ENCODE measurements around the gene KAZALD1. TPM values are rescaled to one million over a fixed set of nuclear protein-coding genes. Genes with fewer than 3 reads are reported as not detected.
"Not testable (repeated sequence)": the region's sequence is repeated elsewhere in the genome, so short reads cannot be mapped to it uniquely, and the experiment has no call there.

KAZALD1 gene
- total RNA-seq, 3 donors from 2014 or later (not counting 1 experiment from before 2014, with no cell fraction given) = 0.49 TPM; not detected in 2

- H3K9me3 Mint-ChIP-seq = no peaks in the 10 kb centered on the region
- H3K27ac Mint-ChIP-seq = peak overlapping the region; percentile 83 to 89
- Histone ChIP-seq H3K4me3 (ENCODE audit: low read length) (peak overlapping the region; percentile 50), H3K36me3 (ENCODE audit: control insufficient read depth, insufficient read depth, low read length) (peaks cover 24% of the 10 kb centered on the region), H3K27ac (ENCODE audit: low read length) (peak overlapping the region; percentile 98), H3K4me1 (ENCODE audit: control insufficient read depth, insufficient read depth, low read length) (peaks cover 28% of the 10 kb centered on the region), H3K9me3 (ENCODE audit: control insufficient read depth, insufficient read depth, low read length) (no peaks in the 10 kb centered on the region), H3K27me3 (ENCODE audit: control insufficient read depth, insufficient read depth, low read length) (no peaks in the 10 kb centered on the region)
- intact Hi-C loops (cut with micrococcal nuclease) = loop anchor here (5.0 kb wide), 3 partner anchors 35 to 320 kb away; partner anchors contain the start of genes BTRC and LZTS2
- no peaks in the 10 kb centered on the region for H3K36me3 Mint-ChIP-seq
- TF ChIP-seq CTCF (IDR thresholded peaks at IDR 0.05) = no peak
- WGBS (ENCODE audit: insufficient coverage) = under 1% methylated on average over 47 of the region's 47 CpGs
- DNase-seq (peak; percentile 61 to 93), ATAC-seq (peak; percentile 58 to 73 (median 68))
- H3K27me3 Mint-ChIP-seq (ENCODE audit: low read depth in 2 of 2) = peaks cover 0 to 7% of the 10 kb centered on the region in 2 donors
- peaks cover 27 to 28% of the 10 kb centered on the region in 2 donors for H3K4me1 Mint-ChIP-seq
- peak overlapping the region; percentile 88 for H3K4me3 Mint-ChIP-seq
Measured at GRCh38 chr10:101031796-101032636, 29.8 kb upstream of the KAZALD1 start.

- peaks cover 28% of the 10 kb centered on the region for H3K4me1 ChIP-seq (ENCODE audit: control insufficient read depth, insufficient read depth, low read length)
- Mint-ChIP-seq H3K9me3 (no peaks in the 10 kb centered on the region), H3K27ac (peak overlapping the region; percentile 83 to 89), H3K4me3 (peak overlapping the region; percentile 88), H3K4me1 (peaks cover 27 to 28% of the 10 kb centered on the region in 2 donors), H3K36me3 (peaks cover 4% of the 10 kb centered on the region), H3K27me3 (ENCODE audit: low read depth in 2 of 2) (peaks cover 0 to 7% of the 10 kb centered on the region in 2 donors)
- peak overlapping the region; percentile 98 for H3K27ac ChIP-seq (ENCODE audit: low read length)
- 10% methylated on average over 6 of the region's 6 CpGs for WGBS (ENCODE audit: insufficient coverage)
- H3K4me3 ChIP-seq (ENCODE audit: low read length) = peak overlapping the region; percentile 50
- H3K27me3 ChIP-seq (ENCODE audit: control insufficient read depth, insufficient read depth, low read length) = no peaks in the 10 kb centered on the region
- H3K9me3 ChIP-seq (ENCODE audit: control insufficient read depth, insufficient read depth, low read length) = no peaks in the 10 kb centered on the region
- intact Hi-C loops (cut with micrococcal nuclease) = loop anchor here (5.0 kb wide), 3 partner anchors 35 to 320 kb away; partner anchors contain the start of genes BTRC and LZTS2
- TF ChIP-seq CTCF (IDR thresholded peaks at IDR 0.05) = no peak
- peaks cover 31% of the 10 kb centered on the region for H3K36me3 ChIP-seq (ENCODE audit: control insufficient read depth, insufficient read depth, low read length)
- DNase-seq (peak; percentile 50 to 62), ATAC-seq (peak; percentile 23 to 40 (median 30))
Measured at GRCh38 chr10:101032637-101033224, 29.1 kb upstream of the KAZALD1 start.

- intact Hi-C loops (cut with micrococcal nuclease) = loop anchor here (5.0 kb wide), 3 partner anchors 34 to 319 kb away; partner anchors contain the start of genes BTRC and LZTS2
- Mint-ChIP-seq H3K4me1 (peaks cover 27 to 28% of the 10 kb centered on the region in 2 donors), H3K4me3 (peak overlapping the region; percentile 88), H3K27ac (peak overlapping the region; percentile 83 to 89), H3K27me3 (ENCODE audit: low read depth in 2 of 2) (peaks cover 0 to 7% of the 10 kb centered on the region in 2 donors), H3K36me3 (peaks cover 9% of the 10 kb centered on the region), H3K9me3 (no peaks in the 10 kb centered on the region)
- Histone ChIP-seq H3K36me3 (ENCODE audit: control insufficient read depth, insufficient read depth, low read length) (peaks cover 36% of the 10 kb centered on the region), H3K27ac (ENCODE audit: low read length) (peak overlapping the region; percentile 98), H3K4me1 (ENCODE audit: control insufficient read depth, insufficient read depth, low read length) (peaks cover 28% of the 10 kb centered on the region), H3K4me3 (ENCODE audit: low read length) (no peak overlapping the region), H3K9me3 (ENCODE audit: control insufficient read depth, insufficient read depth, low read length) (no peaks in the 10 kb centered on the region), H3K27me3 (ENCODE audit: control insufficient read depth, insufficient read depth, low read length) (no peaks in the 10 kb centered on the region)
- 33% methylated on average over 1 of the region's 3 CpGs for WGBS (ENCODE audit: insufficient coverage)
- no peak for TF ChIP-seq CTCF (IDR thresholded peaks at IDR 0.05)
- ATAC-seq (no peak), DNase-seq (no peak)
Measured at GRCh38 chr10:101033276-101033675, 28.5 kb upstream of the KAZALD1 start.

- Mint-ChIP-seq H3K4me1 (peaks cover 27 to 28% of the 10 kb centered on the region in 2 donors), H3K36me3 (peaks cover 14% of the 10 kb centered on the region)
- not testable (repeated sequence) for H3K27ac ChIP-seq (ENCODE audit: low read length); H3K27ac Mint-ChIP-seq; H3K4me3 ChIP-seq (ENCODE audit: low read length); H3K9me3 Mint-ChIP-seq; ATAC-seq; H3K27me3 Mint-ChIP-seq (ENCODE audit: low read depth in 2 of 2); H3K27me3 ChIP-seq (ENCODE audit: control insufficient read depth, insufficient read depth, low read length); H3K9me3 ChIP-seq (ENCODE audit: control insufficient read depth, insufficient read depth, low read length); DNase-seq; H3K4me3 Mint-ChIP-seq
- intact Hi-C loops (cut with micrococcal nuclease) = loop anchor here (5.0 kb wide), 3 partner anchors 33 to 318 kb away; partner anchors contain the start of genes BTRC and LZTS2
- peaks cover 41% of the 10 kb centered on the region for H3K36me3 ChIP-seq (ENCODE audit: control insufficient read depth, insufficient read depth, low read length)
- 96% methylated on average over 4 of the region's 4 CpGs for WGBS (ENCODE audit: insufficient coverage)
- peaks cover 28% of the 10 kb centered on the region for H3K4me1 ChIP-seq (ENCODE audit: control insufficient read depth, insufficient read depth, low read length)
Measured at GRCh38 chr10:101034404-101034803, 27.4 kb upstream of the KAZALD1 start.

Data from natural killer cell (primary cell).